Measurements from ENCODE around the gene SLX4IP.

Gene SLX4IP

GRCh38 chr20:10654250-10654610 lies 219.1 kb downstream of the SLX4IP start:
- Histone ChIP-seq H2AFZ (ENCODE audit: low read depth, low read length) (no peak overlapping the region), H3K4me3 (ENCODE audit: low read length) (no peak overlapping the region), H3K4me2 (ENCODE audit: low read length) (no peak overlapping the region), H3K79me2 (ENCODE audit: low read length) (no peaks in the 10 kb centered on the region), H4K20me1 (ENCODE audit: insufficient read depth, low read length) (no peaks in the 10 kb centered on the region), H3K9ac (ENCODE audit: low read length) (no peak overlapping the region), H3K4me1 (ENCODE audit: low read length) (peaks cover 8% of the 10 kb centered on the region), H3K36me3 (replicated peaks; ENCODE audit: low read depth, low read length) (no peaks in the 10 kb centered on the region), H3K9me3 (ENCODE audit: insufficient read depth, low read length) (no peaks in the 10 kb centered on the region), H3K27me3 (ENCODE audit: low read depth, low read length) (peaks cover 32% of the 10 kb centered on the region), H3K27ac (ENCODE audit: low read length) (no peak overlapping the region)
- no peak for TF ChIP-seq CTCF (IDR thresholded peaks at IDR 0.05; ENCODE audit: low read depth, low read length)
- no peak for TF ChIP-seq EZH2phosphoT487 (IDR thresholded peaks at IDR 0.05; ENCODE audit: low read depth)

- Histone ChIP-seq H3K4me3 (ENCODE audit: low read length) (no peak overlapping the region), H4K20me1 (ENCODE audit: insufficient read depth, low read length) (no peaks in the 10 kb centered on the region), H3K27ac (ENCODE audit: low read length) (no peak overlapping the region), H3K9ac (ENCODE audit: low read length) (no peak overlapping the region), H2AFZ (ENCODE audit: low read depth, low read length) (no peak overlapping the region), H3K4me2 (ENCODE audit: low read length) (no peak overlapping the region), H3K4me1 (ENCODE audit: low read length) (peaks cover 6% of the 10 kb centered on the region; the same call in 1 of the 2 replicates), H3K79me2 (ENCODE audit: low read length) (no peaks in the 10 kb centered on the region), H3K36me3 (replicated peaks; ENCODE audit: low read depth, low read length) (no peaks in the 10 kb centered on the region), H3K27me3 (ENCODE audit: low read depth, low read length) (peaks cover 28% of the 10 kb centered on the region), H3K9me3 (ENCODE audit: insufficient read depth, low read length) (no peaks in the 10 kb centered on the region)
- TF ChIP-seq EZH2phosphoT487 (IDR thresholded peaks at IDR 0.05; ENCODE audit: low read depth) (no peak), CTCF (IDR thresholded peaks at IDR 0.05; ENCODE audit: low read depth, low read length) (no peak)
Observed at GRCh38 chr20:10654630-10655029, 219.5 kb downstream of the SLX4IP start.

GRCh38 chr20:10655720-10656669 lies 220.9 kb downstream of the SLX4IP start:
- Histone ChIP-seq H3K4me3 (ENCODE audit: low read length) (no peak overlapping the region), H3K79me2 (ENCODE audit: low read length) (no peaks in the 10 kb centered on the region), H2AFZ (ENCODE audit: low read depth, low read length) (no peak overlapping the region), H3K9ac (ENCODE audit: low read length) (no peak overlapping the region), H3K4me1 (ENCODE audit: low read length) (peaks cover 6% of the 10 kb centered on the region; the same call in 1 of the 2 replicates), H3K4me2 (ENCODE audit: low read length) (no peak overlapping the region), H3K9me3 (ENCODE audit: insufficient read depth, low read length) (no peaks in the 10 kb centered on the region), H4K20me1 (ENCODE audit: insufficient read depth, low read length) (no peaks in the 10 kb centered on the region), H3K27me3 (ENCODE audit: low read depth, low read length) (peaks cover 29% of the 10 kb centered on the region), H3K36me3 (replicated peaks; ENCODE audit: low read depth, low read length) (no peaks in the 10 kb centered on the region), H3K27ac (ENCODE audit: low read length) (no peak overlapping the region)
- TF ChIP-seq EZH2phosphoT487 (IDR thresholded peaks at IDR 0.05; ENCODE audit: low read depth) (no peak), CTCF (IDR thresholded peaks at IDR 0.05; ENCODE audit: low read depth, low read length) (no peak)

GRCh38 chr20:10657453-10657852 lies 222.3 kb downstream of the SLX4IP start:
- H3K79me2 ChIP-seq (ENCODE audit: low read length): no peaks in the 10 kb centered on the region
- H3K4me2 ChIP-seq (ENCODE audit: low read length): no peak overlapping the region
- H4K20me1 ChIP-seq (ENCODE audit: insufficient read depth, low read length): 0 out of 2 replicates have a peak, but pooled peaks cover 4% of the 10 kb centered on the region
- H3K27ac ChIP-seq (ENCODE audit: low read length): no peak overlapping the region
- H3K9ac ChIP-seq (ENCODE audit: low read length): no peak overlapping the region
- no peaks in the 10 kb centered on the region for H3K36me3 ChIP-seq (replicated peaks; ENCODE audit: low read depth, low read length)
- no peak for TF ChIP-seq CTCF (IDR thresholded peaks at IDR 0.05; ENCODE audit: low read depth, low read length)
- TF ChIP-seq EZH2phosphoT487 (IDR thresholded peaks at IDR 0.05; ENCODE audit: low read depth): no peak
- H3K9me3 ChIP-seq (ENCODE audit: insufficient read depth, low read length): no peaks in the 10 kb centered on the region
- no peak overlapping the region for H3K4me3 ChIP-seq (ENCODE audit: low read length)
- no peak overlapping the region for H2AFZ ChIP-seq (ENCODE audit: low read depth, low read length)
- H3K27me3 ChIP-seq (ENCODE audit: low read depth, low read length): peaks cover 43% of the 10 kb centered on the region
- peaks cover 7% of the 10 kb centered on the region for H3K4me1 ChIP-seq (ENCODE audit: low read length)
